ENCODE measurements around the gene PALM3.

PALM3 gene

GRCh38 chr19:14061751-14062557 is at the start of gene PALM3:
Gene PALM3, minus strand, starts transcription at chr19:14062076. Its CDS starts 96 bp downstream, at chr19:14061980.
- TF ChIP-seq, protein P1, sequence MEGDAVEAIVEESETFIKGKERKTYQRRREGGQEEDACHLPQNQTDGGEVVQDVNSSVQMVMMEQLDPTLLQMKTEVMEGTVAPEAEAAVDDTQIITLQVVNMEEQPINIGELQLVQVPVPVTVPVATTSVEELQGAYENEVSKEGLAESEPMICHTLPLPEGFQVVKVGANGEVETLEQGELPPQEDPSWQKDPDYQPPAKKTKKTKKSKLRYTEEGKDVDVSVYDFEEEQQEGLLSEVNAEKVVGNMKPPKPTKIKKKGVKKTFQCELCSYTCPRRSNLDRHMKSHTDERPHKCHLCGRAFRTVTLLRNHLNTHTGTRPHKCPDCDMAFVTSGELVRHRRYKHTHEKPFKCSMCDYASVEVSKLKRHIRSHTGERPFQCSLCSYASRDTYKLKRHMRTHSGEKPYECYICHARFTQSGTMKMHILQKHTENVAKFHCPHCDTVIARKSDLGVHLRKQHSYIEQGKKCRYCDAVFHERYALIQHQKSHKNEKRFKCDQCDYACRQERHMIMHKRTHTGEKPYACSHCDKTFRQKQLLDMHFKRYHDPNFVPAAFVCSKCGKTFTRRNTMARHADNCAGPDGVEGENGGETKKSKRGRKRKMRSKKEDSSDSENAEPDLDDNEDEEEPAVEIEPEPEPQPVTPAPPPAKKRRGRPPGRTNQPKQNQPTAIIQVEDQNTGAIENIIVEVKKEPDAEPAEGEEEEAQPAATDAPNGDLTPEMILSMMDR (IDR thresholded peaks at IDR 0.05; ENCODE audit: low read depth, low read length, missing control alignments), result no peak
- no peak within 1 kb of the TSS for H3K4me3 ChIP-seq (ENCODE audit: low read depth, low read length)
- in situ Hi-C loops (cut with HindIII; ENCODE audit: low sequenced_read_pairs), result no loop called here
- no peak for DNase-seq (ENCODE audit: low read depth)

DNA sequence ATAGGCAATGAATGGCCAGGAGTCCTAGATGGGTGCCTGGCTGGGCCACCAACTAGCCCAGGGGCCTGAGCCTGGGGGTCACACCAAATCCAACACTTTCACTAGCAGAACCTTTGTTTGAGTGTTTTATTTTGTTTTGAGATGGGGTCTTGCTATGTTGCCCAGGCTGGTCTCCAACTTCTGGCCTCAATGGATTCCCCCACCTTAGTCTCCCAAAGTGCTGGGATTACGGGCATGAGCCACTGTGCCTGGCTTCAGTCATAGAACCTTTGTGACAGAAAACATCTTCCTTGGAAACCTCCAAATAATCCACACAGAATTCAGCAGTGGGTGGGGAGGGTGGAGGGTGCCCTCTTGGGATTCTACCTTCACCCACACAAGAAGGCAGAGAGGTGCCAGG is 49.6 kb upstream of the PALM3 start:
- no peak overlapping the region for H3K4me3 ChIP-seq (ENCODE audit: low read depth, low read length)
- in situ Hi-C loops (cut with HindIII; ENCODE audit: low sequenced_read_pairs), result no loop called here
- TF ChIP-seq, protein P1 (IDR thresholded peaks at IDR 0.05; ENCODE audit: low read depth, low read length, missing control alignments), result no peak
- no peak for DNase-seq (ENCODE audit: low read depth)

GRCh38 chr19:14110650-14111049 is 48.8 kb upstream of the PALM3 start:
- in situ Hi-C loops (cut with HindIII; ENCODE audit: low sequenced_read_pairs), result no loop called here
- TF ChIP-seq, protein P1 (IDR thresholded peaks at IDR 0.05; ENCODE audit: low read depth, low read length, missing control alignments), result no peak
- DNase-seq (ENCODE audit: low read depth), result no peak
- no peak overlapping the region for H3K4me3 ChIP-seq (ENCODE audit: low read depth, low read length)

- in situ Hi-C loops (cut with HindIII; ENCODE audit: low sequenced_read_pairs), result no loop called here
- no peak for DNase-seq (ENCODE audit: low read depth)
- TF ChIP-seq, protein P1 (IDR thresholded peaks at IDR 0.05; ENCODE audit: low read depth, low read length, missing control alignments), result no peak
- no peak overlapping the region for H3K4me3 ChIP-seq (ENCODE audit: low read depth, low read length)
Observed at GRCh38 chr19:14107581-14108461, 45.9 kb upstream of the PALM3 start.

GRCh38 chr19:14106840-14107239 is 45.0 kb upstream of the PALM3 start:
- in situ Hi-C loops (cut with HindIII; ENCODE audit: low sequenced_read_pairs), result no loop called here
- no peak for DNase-seq (ENCODE audit: low read depth)
- H3K4me3 ChIP-seq (ENCODE audit: low read depth, low read length), result no peak overlapping the region
- TF ChIP-seq, protein P1 (IDR thresholded peaks at IDR 0.05; ENCODE audit: low read depth, low read length, missing control alignments), result no peak

DNA sequence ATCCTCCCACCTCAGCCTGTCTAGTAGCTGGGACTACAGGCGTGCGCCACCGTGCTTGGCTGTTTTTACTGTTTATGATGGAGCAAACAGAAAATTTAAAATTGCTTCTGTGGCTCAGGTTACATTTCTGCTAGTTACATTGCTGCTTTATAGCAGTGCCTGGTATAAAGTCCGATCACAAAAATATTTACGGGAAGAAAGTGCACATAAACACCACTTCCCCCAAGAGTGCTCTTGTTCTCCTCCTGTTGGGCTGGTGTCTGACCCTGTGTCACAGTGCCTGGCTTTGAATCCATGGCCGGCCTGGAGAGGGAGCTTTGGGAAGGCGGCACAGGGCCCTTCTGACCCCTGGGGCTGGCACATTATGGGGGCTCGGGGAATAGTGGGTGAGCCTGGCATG is 43.8 kb upstream of the PALM3 start:
- DNase-seq (ENCODE audit: low read depth), result no peak
- TF ChIP-seq, protein P1 (IDR thresholded peaks at IDR 0.05; ENCODE audit: low read depth, low read length, missing control alignments), result no peak
- no peak overlapping the region for H3K4me3 ChIP-seq (ENCODE audit: low read depth, low read length)
- in situ Hi-C loops (cut with HindIII; ENCODE audit: low sequenced_read_pairs), result no loop called here
